OCI-LY3 (cell line): ENCODE results near the gene KRTCAP3.
A peak's percentile ranks its signal among the peaks of the same experiment; 100 is the strongest.

Experiments used
- H2AFZ ChIP-seq: fragments of 200-600, 300-600 bp; shearing (Covaris generic); 2 replicates; pipeline ENCODE4 v1.6.0; 2014; ENCODE audit warnings: antibody characterized with exemption, low read depth, low read length
- H3K27ac ChIP-seq: fragments of 200-600, 300-600 bp; sonication (generic); 2 replicates; pipeline ENCODE4 v1.5.1; 2014; ENCODE audit warnings: mild to moderate bottlenecking, low read length, moderate library complexity, mixed read lengths
- H3K27me3 ChIP-seq: fragments of 200-600, 300-600 bp; sonication (generic); 2 replicates; pipeline ENCODE4 v1.6.1; 2014; ENCODE audit warnings: low read depth, low read length, mixed read lengths
- H3K36me3 ChIP-seq: fragments of 200-600, 300-600 bp; sonication (generic); replicated peaks from 2 replicates; pipeline ENCODE3; 2014; ENCODE audit warnings: low read depth, low read length, mixed read lengths
- H3K4me1 ChIP-seq: fragments of 300-600, 200-600 bp; sonication (generic); 2 replicates; pipeline ENCODE4 v1.6.1; 2014; ENCODE audit warnings: low read length, mixed read lengths
- H3K4me2 ChIP-seq: fragments of 200-600, 300-600 bp; sonication (generic); 2 replicates; pipeline ENCODE4 v1.6.1; 2014; ENCODE audit warnings: low read length, mixed read lengths
- H3K4me3 ChIP-seq: fragments of 300-600, 200-600 bp; sonication (generic); 2 replicates; pipeline ENCODE4 v1.5.1; 2014; ENCODE audit warnings: antibody characterized with exemption, mild to moderate bottlenecking, low read length, moderate library complexity
- H3K79me2 ChIP-seq: fragments of 300-600, 200-600 bp; shearing (Covaris generic); 2 replicates; pipeline ENCODE4 v1.6.1; 2014; ENCODE audit warnings: mild to moderate bottlenecking, low read length, mixed read lengths
- H3K9ac ChIP-seq: fragments of 300-600, 200-600 bp; shearing (Covaris generic); 2 replicates; pipeline ENCODE4 v1.6.0; 2014; ENCODE audit warnings: mild to moderate bottlenecking, low read length, moderate library complexity
- H3K9me3 ChIP-seq: fragments of 200-600, 300-600 bp; shearing (Covaris generic); 2 replicates; pipeline ENCODE4 v1.6.1; 2014; ENCODE audit warnings: low read length, mixed read lengths; ENCODE audit not compliant: insufficient read depth
- H4K20me1 ChIP-seq: fragments of 200-600, 300-600 bp; sonication (generic); 2 replicates; pipeline ENCODE4 v1.6.1; 2016; ENCODE audit warnings: low read length, mixed read lengths; ENCODE audit not compliant: insufficient read depth
- EZH2phosphoT487 ChIP-seq: fragments of 200-600 bp; shearing (Covaris generic); IDR thresholded peaks from 2 replicates; pipeline ENCODE4 v1.6.1; 2018; ENCODE audit warnings: antibody characterized with exemption, mixed run types, low read depth
- TF ChIP-seq, protein P1 (sequence below): fragments of 200-600, 300-600 bp; sonication (generic); IDR thresholded peaks from 2 replicates; pipeline ENCODE4 v1.5.1; 2014; ENCODE audit warnings: antibody characterized with exemption, low read length, low read depth

Gene KRTCAP3

GRCh38 chr2:27428213-27428977 lies 13.8 kb upstream of the KRTCAP3 start, which contains the start of gene NRBP1:
NRBP1 (plus strand) TSS chr2:27428631; CDS start chr2:27433274, 4,643 bp downstream.
- no peak for TF ChIP-seq EZH2phosphoT487
- TF ChIP-seq, protein P1, sequence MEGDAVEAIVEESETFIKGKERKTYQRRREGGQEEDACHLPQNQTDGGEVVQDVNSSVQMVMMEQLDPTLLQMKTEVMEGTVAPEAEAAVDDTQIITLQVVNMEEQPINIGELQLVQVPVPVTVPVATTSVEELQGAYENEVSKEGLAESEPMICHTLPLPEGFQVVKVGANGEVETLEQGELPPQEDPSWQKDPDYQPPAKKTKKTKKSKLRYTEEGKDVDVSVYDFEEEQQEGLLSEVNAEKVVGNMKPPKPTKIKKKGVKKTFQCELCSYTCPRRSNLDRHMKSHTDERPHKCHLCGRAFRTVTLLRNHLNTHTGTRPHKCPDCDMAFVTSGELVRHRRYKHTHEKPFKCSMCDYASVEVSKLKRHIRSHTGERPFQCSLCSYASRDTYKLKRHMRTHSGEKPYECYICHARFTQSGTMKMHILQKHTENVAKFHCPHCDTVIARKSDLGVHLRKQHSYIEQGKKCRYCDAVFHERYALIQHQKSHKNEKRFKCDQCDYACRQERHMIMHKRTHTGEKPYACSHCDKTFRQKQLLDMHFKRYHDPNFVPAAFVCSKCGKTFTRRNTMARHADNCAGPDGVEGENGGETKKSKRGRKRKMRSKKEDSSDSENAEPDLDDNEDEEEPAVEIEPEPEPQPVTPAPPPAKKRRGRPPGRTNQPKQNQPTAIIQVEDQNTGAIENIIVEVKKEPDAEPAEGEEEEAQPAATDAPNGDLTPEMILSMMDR, result peak; percentile 36; the same call in 1 of the 2 replicates
- H2AFZ ChIP-seq, result peak within 1 kb of the TSS; percentile 70
- H3K9ac ChIP-seq, result peak within 1 kb of the TSS; percentile 84
- H3K36me3 ChIP-seq, result peaks cover 4% of the 10 kb centered on the region
- H3K4me2 ChIP-seq, result peak within 1 kb of the TSS; percentile 88
- peaks cover 15% of the 10 kb centered on the region for H4K20me1 ChIP-seq
- peaks cover 34% of the 10 kb centered on the region for H3K79me2 ChIP-seq
- peaks cover 13% of the 10 kb centered on the region for H3K4me1 ChIP-seq
- no peaks in the 10 kb centered on the region for H3K27me3 ChIP-seq
- no peaks in the 10 kb centered on the region for H3K9me3 ChIP-seq
- H3K27ac ChIP-seq, result peak within 1 kb of the TSS; percentile 68
- H3K4me3 ChIP-seq, result peak within 1 kb of the TSS; percentile 94

GRCh38 chr2:27428978-27429541 lies 13.1 kb upstream of the KRTCAP3 start:
- peak overlapping the region; percentile 84 for H3K9ac ChIP-seq
- H3K79me2 ChIP-seq, result peaks cover 34% of the 10 kb centered on the region
- H2AFZ ChIP-seq, result no peak overlapping the region; the same call in 1 of the 2 replicates
- H3K4me2 ChIP-seq, result peak overlapping the region; percentile 88
- peaks cover 15% of the 10 kb centered on the region for H4K20me1 ChIP-seq
- H3K4me3 ChIP-seq, result peak overlapping the region; percentile 94
- TF ChIP-seq, protein P1, result no peak
- no peak for TF ChIP-seq EZH2phosphoT487
- no peaks in the 10 kb centered on the region for H3K9me3 ChIP-seq
- H3K36me3 ChIP-seq, result peaks cover 11% of the 10 kb centered on the region
- no peaks in the 10 kb centered on the region for H3K27me3 ChIP-seq
- H3K27ac ChIP-seq, result peak overlapping the region; percentile 68
- H3K4me1 ChIP-seq, result peaks cover 13% of the 10 kb centered on the region

GRCh38 chr2:27431395-27431794 lies 10.8 kb upstream of the KRTCAP3 start:
- Histone ChIP-seq H3K4me2 (no peak overlapping the region), H3K9ac (no peak overlapping the region)

DNA sequence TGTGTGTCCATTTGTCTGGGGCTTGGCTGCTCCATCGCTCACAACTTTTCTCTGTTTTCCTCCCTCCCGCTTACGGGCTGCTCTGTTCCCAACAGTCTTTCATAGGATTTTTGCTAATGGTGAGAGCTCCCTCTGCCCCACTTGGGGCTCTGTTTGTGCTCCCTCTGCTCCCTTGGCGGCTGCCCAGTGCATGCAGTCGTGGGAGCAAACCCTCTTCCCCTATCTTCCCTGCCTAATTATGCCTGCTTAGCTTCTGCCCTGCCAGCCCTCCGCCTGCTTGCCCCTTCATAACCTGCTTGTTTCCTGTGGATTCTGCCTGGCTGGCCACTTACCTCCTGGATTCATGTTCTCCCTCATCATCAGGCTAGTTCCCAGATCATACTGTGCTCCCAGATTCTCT lies 6.6 kb upstream of the KRTCAP3 start:
- H3K4me3 ChIP-seq, result no peak overlapping the region
- H2AFZ ChIP-seq, result no peak overlapping the region
- H3K9ac ChIP-seq, result no peak overlapping the region
- no peaks in the 10 kb centered on the region for H3K27me3 ChIP-seq
- H4K20me1 ChIP-seq, result peaks cover 5% of the 10 kb centered on the region; the same call in 1 of the 2 replicates
- TF ChIP-seq, protein P1, result no peak
- H3K9me3 ChIP-seq, result no peaks in the 10 kb centered on the region
- peaks cover 17% of the 10 kb centered on the region for H3K79me2 ChIP-seq
- H3K27ac ChIP-seq, result no peak overlapping the region
- peaks cover 47% of the 10 kb centered on the region for H3K36me3 ChIP-seq
- no peak overlapping the region for H3K4me2 ChIP-seq
- H3K4me1 ChIP-seq, result no peaks in the 10 kb centered on the region

More at GRCh38 chr2:27431395-27431794, 10.8 kb upstream of the KRTCAP3 start:
- H4K20me1 ChIP-seq, result peaks cover 15% of the 10 kb centered on the region
- H3K27ac ChIP-seq, result no peak overlapping the region
- no peak overlapping the region for H3K4me3 ChIP-seq
- no peaks in the 10 kb centered on the region for H3K27me3 ChIP-seq
- TF ChIP-seq EZH2phosphoT487, result no peak
- TF ChIP-seq, protein P1, result no peak
- no peak overlapping the region for H2AFZ ChIP-seq
- peaks cover 34% of the 10 kb centered on the region for H3K79me2 ChIP-seq
- H3K9me3 ChIP-seq, result no peaks in the 10 kb centered on the region
- H3K4me1 ChIP-seq, result peaks cover 13% of the 10 kb centered on the region
- H3K36me3 ChIP-seq, result peaks cover 26% of the 10 kb centered on the region
